HEK293 (cell line): Measurements from ENCODE around the gene DCAF4.

ENCODE experiments used
- CTCF ChIP-seq: fragments of 450-650 bp; formaldehyde crosslinking; IDR thresholded peaks from 2 replicates; pipeline ENCODE4 v1.5.1; 2016; ENCODE audit warnings: missing biosample characterization, missing genetic modification characterization
- HOXA7 ChIP-seq: sonication (generic); formaldehyde crosslinking; IDR thresholded peaks from 2 replicates; pipeline ENCODE4 v1.8.1; 2022; ENCODE audit warnings: missing genetic modification reagents, borderline replicate concordance
- TCF7L2 ChIP-seq: IDR thresholded peaks from 2 replicates; pipeline ENCODE4 v1.6.1; 2011; ENCODE audit warnings: low read depth, mild to moderate bottlenecking, inconsistent platforms, low read length, moderate library complexity, borderline replicate concordance
- ZBTB1 ChIP-seq: fragments of 450-650 bp; formaldehyde crosslinking; IDR thresholded peaks from 2 replicates; pipeline ENCODE4 v1.5.1; 2016; ENCODE audit warnings: missing biosample characterization, missing genetic modification characterization
- ZFP37 ChIP-seq: fragments of 450-650 bp; formaldehyde crosslinking; IDR thresholded peaks from 2 replicates; pipeline ENCODE4 v1.5.1; 2016; ENCODE audit warnings: missing biosample characterization, missing genetic modification characterization
- ZNF248 ChIP-seq: fragments of 450-650 bp; formaldehyde crosslinking; IDR thresholded peaks from 2 replicates; pipeline ENCODE4 v1.5.1; 2017; ENCODE audit warnings: missing biosample characterization, missing genetic modification characterization
- ZNF521 ChIP-seq: fragments of 450-650 bp; formaldehyde crosslinking; IDR thresholded peaks from 2 replicates; pipeline ENCODE4 v1.5.1; 2017; ENCODE audit warnings: missing biosample characterization, mild to moderate bottlenecking, missing genetic modification characterization
- ZNF626 ChIP-seq: fragments of 450-650 bp; sonication (Bioruptor Pico); formaldehyde crosslinking; IDR thresholded peaks from 2 replicates; pipeline ENCODE4 v1.5.1; 2018; ENCODE audit warnings: missing biosample characterization, missing genetic modification characterization, inconsistent platforms
- ZNF670 ChIP-seq: fragments of 450-650 bp; formaldehyde crosslinking; IDR thresholded peaks from 2 replicates; pipeline ENCODE4 v1.5.1; 2016; ENCODE audit warnings: missing biosample characterization, missing genetic modification characterization, low read depth
- ZNF768 ChIP-seq: fragments of 450-650 bp; formaldehyde crosslinking; IDR thresholded peaks from 2 replicates; pipeline ENCODE4 v1.5.1; 2018; ENCODE audit warnings: missing biosample characterization, mild to moderate bottlenecking, missing genetic modification characterization
- ZNF792 ChIP-seq: fragments of 450-650 bp; formaldehyde crosslinking; IDR thresholded peaks from 2 replicates; pipeline ENCODE4 v1.5.1; 2016; ENCODE audit warnings: missing biosample characterization, missing genetic modification characterization

DNA sequence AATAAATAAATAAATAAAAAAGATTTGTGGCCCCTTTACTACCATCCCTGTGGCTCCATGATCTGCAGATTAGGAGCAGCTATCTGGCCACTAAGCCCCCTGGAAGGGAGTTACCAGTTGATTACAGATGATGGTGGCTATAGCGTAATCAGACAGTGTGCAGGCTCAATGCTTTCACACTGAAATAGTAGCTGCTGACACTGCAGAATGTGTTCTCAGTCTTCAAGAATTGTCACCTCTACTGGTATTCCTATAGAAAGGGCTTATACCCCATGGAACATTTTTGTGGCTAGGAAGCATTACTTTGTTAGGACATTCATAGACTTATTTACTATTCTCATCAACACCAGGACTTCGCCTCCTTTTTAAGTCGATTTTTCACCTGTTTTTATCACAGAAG, 30.9 kb downstream of the DCAF4 start:
- TF ChIP-seq ZNF248 (no peak), ZFP37 (tag by site-specific recombination) (no peak), ZNF792 (no peak), CTCF (tag by site-specific recombination) (no peak), ZNF768 (tag by site-specific recombination) (no peak), ZBTB1 (no peak), ZNF626 (tag by site-specific recombination) (no peak), ZNF670 (tag by site-specific recombination) (no peak), HOXA7 (CRISPR knock-in tag) (no peak), TCF7L2 (no peak), ZNF521 (tag by site-specific recombination) (no peak)
